H1 (cell line): ENCODE measurements around the gene DHDH.

Experiments used
- BACH1 ChIP-seq: IDR thresholded peaks from 2 replicates; pipeline ENCODE4 v1.6.1; 2012; ENCODE audit warnings: low read length, improper control_type of control experiment
- EP300 ChIP-seq, 2 experiments: IDR thresholded peaks; 1 replicate in 1 of 2; 2 replicates in 1 of 2; pipeline ENCODE4 v1.6.1; 2011 to 2012; ENCODE audit warnings: low read depth in 2 of 2, low read length in 2 of 2, mild to moderate bottlenecking in 2 of 2, borderline replicate concordance in 1 of 2, inconsistent platforms in 1 of 2, moderate library complexity in 1 of 2
- GABPA ChIP-seq: IDR thresholded peaks from 2 replicates; pipeline ENCODE4 v1.6.1; 2011; ENCODE audit warnings: mild to moderate bottlenecking, low read length, moderate library complexity, borderline replicate concordance; ENCODE audit not compliant: insufficient read depth
- JUN ChIP-seq: IDR thresholded peaks from 2 replicates; pipeline ENCODE4 v1.6.1; 2011; ENCODE audit warnings: low read depth, mild to moderate bottlenecking, improper control_type of control experiment, low read length
- POLR2A ChIP-seq, 2 experiments: IDR thresholded peaks; 1 replicate in 1 of 2; 2 replicates in 1 of 2; pipeline ENCODE4 v1.6.1; 2011; ENCODE audit warnings: low read depth in 2 of 2, low read length in 2 of 2, mild to moderate bottlenecking in 2 of 2; ENCODE audit errors: control extremely low read depth in 1 of 2
- RAD21 ChIP-seq, 2 experiments: IDR thresholded peaks in 1 of 2; conservative IDR thresholded peaks in 1 of 2; 2 replicates each; pipeline ENCODE4 v1.6.1; 2011; ENCODE audit warnings: low read depth in 2 of 2, low read length in 2 of 2, improper control_type of control experiment in 1 of 2, inconsistent platforms in 1 of 2, mild to moderate bottlenecking in 1 of 2, moderate library complexity in 1 of 2
- SIX5 ChIP-seq: IDR thresholded peaks from 2 replicates; pipeline ENCODE4 v1.6.1; 2011; ENCODE audit warnings: mild to moderate bottlenecking, low read depth, low read length
- SP1 ChIP-seq: IDR thresholded peaks from 2 replicates; pipeline ENCODE4 v1.6.1; 2011; ENCODE audit warnings: low read depth, low read length
- TAF1 ChIP-seq: IDR thresholded peaks from 2 replicates; pipeline ENCODE4 v1.6.1; 2011; ENCODE audit warnings: mild to moderate bottlenecking, low read depth, low read length
- TBP ChIP-seq: IDR thresholded peaks from 2 replicates; pipeline ENCODE4 v1.6.1; 2011; ENCODE audit warnings: low read depth, low read length, improper control_type of control experiment
- ZNF274 ChIP-seq: IDR thresholded peaks from 2 replicates; pipeline ENCODE4 v1.7.0; 2012; ENCODE audit warnings: low read length, borderline replicate concordance; ENCODE audit errors: extremely low read depth
- TF ChIP-seq, protein P1 (sequence below), 3 experiments: IDR thresholded peaks; 1 replicate in 2 of 3; 2 replicates in 1 of 3; pipeline versions ENCODE4 v1.5.1 to v1.6.1; 2011; ENCODE audit warnings: low read length in 3 of 3, mild to moderate bottlenecking in 3 of 3, inconsistent platforms in 2 of 3, low read depth in 1 of 3, moderate library complexity in 1 of 3; ENCODE audit not compliant: insufficient read depth in 1 of 3; ENCODE audit errors: control extremely low read depth in 1 of 3
- TF ChIP-seq, protein P2 (sequence below): IDR thresholded peaks from 2 replicates; pipeline ENCODE4 v1.6.1; 2012; ENCODE audit warnings: inconsistent platforms

DNA sequence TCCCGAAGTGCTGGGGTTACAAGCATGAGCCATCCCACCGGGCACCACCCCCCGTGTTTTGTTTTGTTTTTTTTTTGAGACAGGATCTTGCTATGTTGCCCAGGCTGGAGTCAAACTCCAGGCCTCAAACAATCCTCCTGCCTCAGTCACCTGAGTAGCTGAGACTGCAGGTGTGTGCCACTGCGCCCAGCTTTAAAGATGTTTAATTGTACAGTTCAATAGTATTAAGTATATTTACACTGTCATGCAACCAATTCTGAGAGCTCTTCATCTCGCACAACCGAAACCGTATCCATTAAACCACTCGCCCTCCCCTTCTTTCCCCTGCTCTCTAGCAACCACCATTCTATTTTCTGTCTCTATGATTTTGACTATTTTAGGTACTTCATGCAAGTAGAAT, 17.7 kb upstream of the DHDH start:
- TF ChIP-seq, protein P1, sequence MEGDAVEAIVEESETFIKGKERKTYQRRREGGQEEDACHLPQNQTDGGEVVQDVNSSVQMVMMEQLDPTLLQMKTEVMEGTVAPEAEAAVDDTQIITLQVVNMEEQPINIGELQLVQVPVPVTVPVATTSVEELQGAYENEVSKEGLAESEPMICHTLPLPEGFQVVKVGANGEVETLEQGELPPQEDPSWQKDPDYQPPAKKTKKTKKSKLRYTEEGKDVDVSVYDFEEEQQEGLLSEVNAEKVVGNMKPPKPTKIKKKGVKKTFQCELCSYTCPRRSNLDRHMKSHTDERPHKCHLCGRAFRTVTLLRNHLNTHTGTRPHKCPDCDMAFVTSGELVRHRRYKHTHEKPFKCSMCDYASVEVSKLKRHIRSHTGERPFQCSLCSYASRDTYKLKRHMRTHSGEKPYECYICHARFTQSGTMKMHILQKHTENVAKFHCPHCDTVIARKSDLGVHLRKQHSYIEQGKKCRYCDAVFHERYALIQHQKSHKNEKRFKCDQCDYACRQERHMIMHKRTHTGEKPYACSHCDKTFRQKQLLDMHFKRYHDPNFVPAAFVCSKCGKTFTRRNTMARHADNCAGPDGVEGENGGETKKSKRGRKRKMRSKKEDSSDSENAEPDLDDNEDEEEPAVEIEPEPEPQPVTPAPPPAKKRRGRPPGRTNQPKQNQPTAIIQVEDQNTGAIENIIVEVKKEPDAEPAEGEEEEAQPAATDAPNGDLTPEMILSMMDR (IDR thresholded peaks at IDR 0.05; ENCODE audit: control extremely low read depth in 1 of 3, insufficient read depth in 1 of 3, low read depth in 1 of 3, low read length in 3 of 3) = no peak
- TF ChIP-seq SIX5 (no peak), EP300 (IDR thresholded peaks at IDR 0.05; ENCODE audit: borderline replicate concordance in 1 of 2, low read depth in 2 of 2, low read length in 2 of 2) (no peak), TAF1 (no peak), BACH1 (no peak), RAD21 (IDR thresholded peaks at IDR 0.05 in 1 of 2, conservative IDR thresholded peaks at IDR 0.05 in 1 of 2; ENCODE audit: low read depth in 2 of 2, low read length in 2 of 2) (no peak), GABPA (no peak), SP1 (no peak), TBP (no peak), ZNF274 (no peak), POLR2A (IDR thresholded peaks at IDR 0.05; ENCODE audit: control extremely low read depth in 1 of 2, low read depth in 2 of 2, low read length in 2 of 2) (no peak), JUN (no peak)
- TF ChIP-seq, protein P2, sequence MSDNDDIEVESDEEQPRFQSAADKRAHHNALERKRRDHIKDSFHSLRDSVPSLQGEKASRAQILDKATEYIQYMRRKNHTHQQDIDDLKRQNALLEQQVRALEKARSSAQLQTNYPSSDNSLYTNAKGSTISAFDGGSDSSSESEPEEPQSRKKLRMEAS = no peak
